Astrocyte (in vitro differentiated cells and primary cell): ENCODE measurements around the gene DCC. TPM values are rescaled to one million over a fixed set of nuclear protein-coding genes. Genes with fewer than 3 reads are reported as not detected.

Experiments
- DNase-seq: peaks from one replicate; pipeline ENCODE4 v3.0.0-alpha.2; 2010; ENCODE audit warnings: low read depth
- FAIRE-seq: peaks from 2 replicates; lab custom pipeline; 2011; peaks lifted over from hg19 to GRCh38; lab: Jason Lieb, UNC
- H2AFZ ChIP-seq: 2 replicates; pipeline ENCODE4 v1.6.0; 2012; ENCODE audit warnings: low read depth, low read length, inconsistent platforms
- H3K27ac ChIP-seq: 2 replicates; pipeline ENCODE4 v1.5.1; 2011; ENCODE audit warnings: low read depth, low read length, inconsistent platforms
- H3K27me3 ChIP-seq: 2 replicates; pipeline ENCODE4 v1.6.0; 2011; ENCODE audit warnings: low read length, inconsistent platforms; ENCODE audit not compliant: insufficient read depth
- H3K36me3 ChIP-seq: 2 replicates; pipeline ENCODE4 v1.5.1; 2011; ENCODE audit warnings: low read length, inconsistent platforms; ENCODE audit not compliant: insufficient read depth
- H3K4me1 ChIP-seq: 2 replicates; pipeline ENCODE4 v1.5.1; 2011; ENCODE audit warnings: low read length, inconsistent platforms; ENCODE audit not compliant: insufficient read depth
- H3K4me2 ChIP-seq: 2 replicates; pipeline ENCODE4 v1.6.0; 2012; ENCODE audit warnings: low read length, inconsistent platforms
- H3K4me3 ChIP-seq: 2 replicates; pipeline ENCODE4 v1.5.1; 2011; ENCODE audit warnings: low read depth, mild to moderate bottlenecking, low read length, inconsistent platforms; ENCODE audit not compliant: insufficient read depth
- H3K79me2 ChIP-seq: 2 replicates; pipeline ENCODE4 v1.6.0; 2012; ENCODE audit warnings: mild to moderate bottlenecking, low read length, inconsistent platforms; ENCODE audit not compliant: insufficient read depth
- H3K9ac ChIP-seq: 2 replicates; pipeline ENCODE4 v1.6.0; 2012; ENCODE audit warnings: mild to moderate bottlenecking, low read length, inconsistent platforms
- H3K9me3 ChIP-seq: 2 replicates; pipeline ENCODE4 v1.5.1; 2012; ENCODE audit warnings: low read depth, mild to moderate bottlenecking, low read length, inconsistent platforms; ENCODE audit not compliant: insufficient read depth
- H4K20me1 ChIP-seq: 2 replicates; pipeline ENCODE4 v1.6.0; 2012; ENCODE audit warnings: low read length, inconsistent platforms; ENCODE audit not compliant: insufficient read depth
- H3K27ac Mint-ChIP-seq: one replicate; pipeline ENCODE4 v1.8.0; 2021; ENCODE audit warnings: mild to moderate bottlenecking, mixed read lengths; ENCODE audit not compliant: unreplicated experiment
- H3K27me3 Mint-ChIP-seq: one replicate; pipeline ENCODE4 v1.8.0; 2021; ENCODE audit warnings: low read depth, mixed read lengths; ENCODE audit not compliant: unreplicated experiment
- H3K36me3 Mint-ChIP-seq: one replicate; pipeline ENCODE4 v1.8.0; 2021; ENCODE audit warnings: low read depth, mixed read lengths; ENCODE audit not compliant: unreplicated experiment
- H3K4me1 Mint-ChIP-seq: one replicate; pipeline ENCODE4 v1.8.0; 2021; ENCODE audit warnings: low read depth, mixed read lengths; ENCODE audit not compliant: unreplicated experiment
- H3K4me3 Mint-ChIP-seq: one replicate; pipeline ENCODE4 v1.8.0; 2021; ENCODE audit warnings: mild to moderate bottlenecking, moderate library complexity, mixed read lengths; ENCODE audit not compliant: unreplicated experiment
- H3K9me3 Mint-ChIP-seq: one replicate; pipeline ENCODE4 v1.8.0; 2021; ENCODE audit warnings: mild to moderate bottlenecking, mixed read lengths; ENCODE audit not compliant: unreplicated experiment
- CTCF ChIP-seq: IDR thresholded peaks from 2 replicates; pipeline ENCODE4 v1.5.1; 2011; ENCODE audit warnings: low read depth, mild to moderate bottlenecking, inconsistent platforms, low read length, moderate library complexity; ENCODE audit not compliant: insufficient read depth
- EZH2 ChIP-seq: IDR thresholded peaks from 2 replicates; pipeline ENCODE4 v1.6.1; 2012; ENCODE audit warnings: mild to moderate bottlenecking, low read length, inconsistent platforms; ENCODE audit not compliant: insufficient read depth
- total RNA-seq: library from RNA; stranded (reverse); gene quantifications from 2 replicates; pipeline ENCODE4 v1.2.1, GENCODE V29; 2021

Gene DCC
- total RNA-seq, 1 donor from 2014 or later: 2.6 TPM

- no peaks in the 10 kb centered on the region for H3K27me3 ChIP-seq
- no peak overlapping the region for H2AFZ ChIP-seq
- H3K9ac ChIP-seq: no peak overlapping the region
- H3K4me1 ChIP-seq: no peaks in the 10 kb centered on the region
- no peaks in the 10 kb centered on the region for H3K79me2 ChIP-seq
- H3K36me3 ChIP-seq: no peaks in the 10 kb centered on the region
- H4K20me1 ChIP-seq: no peaks in the 10 kb centered on the region
- DNase-seq: no peak
- no peaks in the 10 kb centered on the region for H3K9me3 ChIP-seq
- no peak overlapping the region for H3K4me3 Mint-ChIP-seq
- FAIRE-seq: no peak
- H3K27ac ChIP-seq: no peak overlapping the region
- H3K27me3 Mint-ChIP-seq: no peaks in the 10 kb centered on the region
- no peak overlapping the region for H3K4me2 ChIP-seq
- H3K36me3 Mint-ChIP-seq: no peaks in the 10 kb centered on the region
- H3K27ac Mint-ChIP-seq: no peak overlapping the region
- no peak overlapping the region for H3K4me3 ChIP-seq
- no peaks in the 10 kb centered on the region for H3K9me3 Mint-ChIP-seq
- no peak for TF ChIP-seq EZH2
- TF ChIP-seq CTCF: no peak
- H3K4me1 Mint-ChIP-seq: no peaks in the 10 kb centered on the region
Measured at GRCh38 chr18:52439457-52439856, 99.5 kb downstream of the DCC start.

- FAIRE-seq: no peak
- Histone ChIP-seq H3K9me3 (no peaks in the 10 kb centered on the region), H3K4me1 (no peaks in the 10 kb centered on the region), H2AFZ (no peak overlapping the region), H3K4me2 (no peak overlapping the region), H3K4me3 (no peak overlapping the region), H3K36me3 (no peaks in the 10 kb centered on the region), H3K79me2 (no peaks in the 10 kb centered on the region), H3K9ac (no peak overlapping the region), H3K27ac (no peak overlapping the region), H3K27me3 (no peaks in the 10 kb centered on the region), H4K20me1 (no peaks in the 10 kb centered on the region)
- no peaks in the 10 kb centered on the region for H3K9me3 Mint-ChIP-seq
- no peak overlapping the region for H3K4me3 Mint-ChIP-seq
- DNase-seq: no peak
- H3K27ac Mint-ChIP-seq: no peak overlapping the region
- no peak for TF ChIP-seq EZH2
- TF ChIP-seq CTCF: no peak
- no peaks in the 10 kb centered on the region for H3K4me1 Mint-ChIP-seq
- no peaks in the 10 kb centered on the region for H3K27me3 Mint-ChIP-seq
- H3K36me3 Mint-ChIP-seq: no peaks in the 10 kb centered on the region
Measured at GRCh38 chr18:52441794-52442193, 101.8 kb downstream of the DCC start.

GRCh38 chr18:52442686-52443085 lies 102.7 kb downstream of the DCC start:
- no peak overlapping the region for H2AFZ ChIP-seq
- no peaks in the 10 kb centered on the region for H3K4me1 ChIP-seq
- FAIRE-seq (no peak), DNase-seq (no peak)
- TF ChIP-seq CTCF (no peak), EZH2 (no peak)
- no peaks in the 10 kb centered on the region for H3K79me2 ChIP-seq
- Mint-ChIP-seq H3K36me3 (no peaks in the 10 kb centered on the region), H3K4me3 (no peak overlapping the region), H3K27ac (no peak overlapping the region), H3K27me3 (no peaks in the 10 kb centered on the region), H3K4me1 (no peaks in the 10 kb centered on the region), H3K9me3 (peaks cover 4% of the 10 kb centered on the region)
- no peak overlapping the region for H3K4me2 ChIP-seq
- H3K9ac ChIP-seq: no peak overlapping the region
- H3K27me3 ChIP-seq: no peaks in the 10 kb centered on the region
- H4K20me1 ChIP-seq: no peaks in the 10 kb centered on the region
- H3K4me3 ChIP-seq: no peak overlapping the region
- H3K9me3 ChIP-seq: no peaks in the 10 kb centered on the region
- no peak overlapping the region for H3K27ac ChIP-seq
- H3K36me3 ChIP-seq: no peaks in the 10 kb centered on the region
